IPS-11a (cell line): Measurements from ENCODE around the gene CCDC66.
"Not testable (repeated sequence)": the region's sequence is repeated elsewhere in the genome, so short reads cannot be mapped to it uniquely, and the experiment has no call there.

Source experiments
- H3K4me3 ChIP-seq: one replicate; pipeline ENCODE4 v1.5.1; 2013; ENCODE audit warnings: low read depth, low read length, control low read depth

Gene CCDC66

DNA sequence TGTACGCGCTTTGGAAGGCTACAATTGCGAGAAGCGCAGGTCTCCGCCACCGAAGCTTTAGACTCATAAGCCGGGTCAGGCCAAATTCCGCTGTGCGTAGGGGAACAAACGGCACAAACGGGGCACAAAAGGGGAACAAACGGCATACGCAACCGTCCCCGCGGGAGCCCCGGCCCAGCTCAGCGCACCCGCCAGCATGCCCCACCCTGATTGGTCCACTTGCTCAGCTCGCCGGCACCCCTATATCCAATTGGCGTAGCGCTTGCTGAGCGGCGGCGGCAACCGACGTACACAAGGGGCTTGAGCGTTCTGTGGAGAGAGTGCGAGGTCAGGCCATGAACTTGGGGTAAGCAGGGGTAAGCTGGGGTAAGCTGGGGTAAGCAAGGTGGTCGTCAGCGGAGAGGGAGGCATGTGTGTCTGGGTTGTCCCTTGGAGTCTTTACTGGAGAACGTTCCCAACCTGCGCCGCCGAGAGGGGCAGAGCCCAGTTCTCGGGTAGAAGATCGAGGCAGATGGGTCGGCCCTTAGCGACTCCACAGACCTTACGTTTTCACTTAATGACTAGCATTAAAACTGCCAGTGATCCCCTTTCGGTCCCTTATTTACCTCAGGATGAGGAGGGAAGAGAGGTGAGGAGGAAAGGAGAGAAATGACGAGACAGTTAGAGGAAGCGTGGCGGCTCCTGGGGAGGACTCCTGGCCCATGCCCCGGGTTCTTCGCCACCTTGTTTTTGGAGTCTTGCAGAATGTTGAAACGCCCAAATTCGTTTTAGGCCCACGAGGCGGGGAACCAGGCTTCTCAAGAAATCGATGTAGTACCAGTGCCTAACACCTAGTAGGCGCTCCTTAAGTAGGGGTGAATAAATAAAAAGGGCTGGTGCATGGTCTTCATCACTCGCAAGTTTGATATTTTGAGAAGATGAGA lies at the start of gene CCDC66:
TSS of gene CCDC66 (plus strand) at position 268 of the 923 bp plus-strand sequence. CDS start at position 336, 68 bp downstream.
- peak within 1 kb of the TSS; percentile 90 for H3K4me3 ChIP-seq

- H3K4me3 ChIP-seq, result no peak overlapping the region
These were observed 37.3 kb upstream of the CCDC66 start for GRCh38 chr3:56519641-56520040.

GRCh38 chr3:56522374-56522773 lies 34.6 kb upstream of the CCDC66 start:
- no peak overlapping the region for H3K4me3 ChIP-seq

DNA sequence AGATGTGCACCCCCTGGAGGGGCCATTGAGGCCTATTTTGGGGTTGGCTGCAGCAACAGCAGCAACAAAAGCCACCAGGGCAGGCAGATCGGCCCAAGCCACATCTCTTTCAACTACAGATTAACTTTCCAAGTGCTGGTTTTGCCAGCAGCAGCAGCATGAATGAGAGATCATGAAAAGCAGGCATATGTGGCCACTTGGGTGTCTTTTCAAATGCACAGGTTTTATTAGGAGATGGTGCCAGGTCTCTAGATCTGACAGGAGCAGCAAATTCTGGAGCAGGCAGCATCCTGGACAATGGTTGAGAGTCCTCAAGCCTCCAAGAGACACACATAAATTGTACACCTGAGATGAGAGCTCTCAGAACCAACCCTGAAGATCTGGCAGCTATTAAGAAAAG lies 31.7 kb upstream of the CCDC66 start:
- H3K4me3 ChIP-seq, result no peak overlapping the region

DNA sequence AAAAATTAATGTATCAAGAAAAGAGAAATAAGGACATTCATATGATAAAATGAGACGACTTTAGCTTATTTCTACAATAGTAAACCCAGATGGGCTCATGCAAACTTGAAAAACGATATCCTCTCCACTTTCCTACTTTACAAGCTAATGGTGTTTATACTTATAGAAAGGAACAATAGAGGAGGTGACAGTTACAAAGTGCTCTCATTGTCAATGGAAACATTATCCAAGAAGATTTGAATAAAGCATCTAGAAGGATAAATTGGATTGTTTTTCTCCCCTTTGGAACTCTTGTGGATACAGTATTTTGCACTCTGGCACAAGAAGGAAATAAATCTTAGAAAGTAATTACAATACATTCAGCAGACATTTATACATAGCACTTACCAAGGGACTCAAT lies 20.2 kb upstream of the CCDC66 start:
- no peak overlapping the region for H3K4me3 ChIP-seq

DNA sequence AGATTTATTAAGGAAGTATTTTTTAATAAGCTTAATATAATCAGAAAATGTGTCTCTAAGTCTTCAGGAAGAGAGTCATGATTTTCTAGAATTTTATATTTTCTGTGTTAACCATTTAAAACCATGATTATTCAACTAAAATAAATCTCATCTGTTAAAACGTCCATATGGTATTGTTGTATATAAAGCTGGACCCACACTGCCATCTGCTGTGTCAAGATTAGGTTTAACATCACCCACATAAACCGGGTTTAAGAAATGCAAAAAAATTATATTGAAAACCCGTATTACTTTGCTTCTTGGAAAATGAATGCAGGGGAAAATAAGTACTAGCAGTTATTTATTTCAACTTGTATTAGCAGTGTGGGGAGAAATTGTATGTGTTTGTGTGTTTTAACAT lies 9.5 kb upstream of the CCDC66 start:
- no peak overlapping the region for H3K4me3 ChIP-seq

GRCh38 chr3:56557831-56558170 lies 826 bp downstream of the CCDC66 start:
- H3K4me3 ChIP-seq, result peak overlapping the region; percentile 90

DNA sequence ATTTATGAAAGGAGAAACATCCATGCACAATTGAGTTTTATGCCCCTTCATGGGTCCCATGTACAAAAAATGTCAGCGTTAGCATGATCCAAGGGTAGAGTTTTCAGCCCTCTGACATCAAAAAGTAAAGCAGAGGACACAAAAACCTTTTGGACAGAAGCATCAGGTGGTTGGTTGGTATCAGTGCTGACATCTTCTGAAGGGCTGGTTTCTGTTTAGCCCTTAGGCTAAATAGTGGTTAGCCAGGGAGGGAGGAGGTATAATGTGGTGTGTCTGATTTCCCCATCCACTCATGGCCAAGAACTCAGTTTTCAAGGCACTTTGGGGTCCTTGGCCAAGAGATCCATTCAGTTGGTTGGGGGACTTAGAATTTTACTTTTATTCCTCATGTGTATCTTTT lies 16.5 kb downstream of the CCDC66 start:
- no peak overlapping the region for H3K4me3 ChIP-seq

DNA sequence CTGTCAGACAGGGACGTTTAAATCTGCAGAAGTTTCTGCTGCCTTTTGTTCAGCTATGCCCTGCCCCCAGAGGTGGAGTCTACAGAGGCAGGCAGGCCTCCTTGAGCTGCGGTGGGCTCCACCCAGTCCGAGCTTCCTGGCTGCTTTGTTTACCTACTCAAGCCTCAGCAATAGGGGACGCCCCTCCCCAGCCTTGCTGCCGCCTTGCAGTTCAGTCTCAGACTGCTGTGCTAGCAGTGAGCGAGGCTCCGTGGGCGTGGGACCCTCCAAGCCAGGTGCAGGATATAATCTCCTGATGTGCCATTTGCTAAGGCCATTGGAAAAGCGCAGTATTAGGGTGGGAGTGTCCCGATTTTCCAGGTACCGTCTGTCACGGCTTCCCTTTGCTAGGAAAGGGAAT lies 25.0 kb downstream of the CCDC66 start:
- not testable (repeated sequence) for H3K4me3 ChIP-seq

GRCh38 chr3:56584275-56584674 lies 27.3 kb downstream of the CCDC66 start:
- not testable (repeated sequence) for H3K4me3 ChIP-seq

DNA sequence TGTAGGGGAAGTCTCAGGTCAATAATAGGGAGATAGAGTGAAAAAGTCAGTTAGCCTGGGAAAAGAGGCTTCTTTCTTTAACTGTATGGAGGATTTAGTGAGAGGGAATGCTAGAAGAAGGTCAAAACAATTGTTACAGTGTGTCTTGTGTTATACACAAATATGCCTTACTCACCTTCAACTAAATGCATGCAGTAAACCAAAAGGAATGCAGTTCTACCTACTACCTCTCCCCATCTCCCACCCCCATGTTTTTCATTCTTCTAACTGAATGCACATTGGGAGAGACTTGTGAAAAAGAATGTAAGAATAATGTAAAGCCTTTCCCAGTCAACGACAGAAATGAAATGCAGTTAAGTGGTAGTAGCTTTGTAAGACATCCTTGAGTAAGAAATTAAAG lies 33.8 kb downstream of the CCDC66 start:
- H3K4me3 ChIP-seq, result no peak overlapping the region

DNA sequence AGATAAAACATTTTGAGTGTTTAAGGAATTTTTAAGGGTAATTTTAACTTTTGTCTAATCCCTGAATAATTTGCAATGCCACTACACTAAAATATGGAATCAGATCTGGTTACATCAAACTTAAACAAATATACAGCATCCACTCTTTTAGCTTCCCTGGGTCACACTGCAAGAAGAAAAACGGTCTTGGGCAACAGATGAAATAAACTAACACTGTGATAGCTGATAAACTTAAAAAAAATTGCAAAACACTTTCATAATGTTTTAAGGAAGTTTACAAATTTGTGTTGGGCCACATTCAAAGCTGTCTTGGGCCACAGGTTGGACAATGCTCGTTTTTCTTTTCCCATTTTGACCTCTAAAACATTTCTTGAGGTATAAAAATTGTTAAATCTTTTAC lies 34.3 kb downstream of the CCDC66 start:
- H3K4me3 ChIP-seq, result no peak overlapping the region

DNA sequence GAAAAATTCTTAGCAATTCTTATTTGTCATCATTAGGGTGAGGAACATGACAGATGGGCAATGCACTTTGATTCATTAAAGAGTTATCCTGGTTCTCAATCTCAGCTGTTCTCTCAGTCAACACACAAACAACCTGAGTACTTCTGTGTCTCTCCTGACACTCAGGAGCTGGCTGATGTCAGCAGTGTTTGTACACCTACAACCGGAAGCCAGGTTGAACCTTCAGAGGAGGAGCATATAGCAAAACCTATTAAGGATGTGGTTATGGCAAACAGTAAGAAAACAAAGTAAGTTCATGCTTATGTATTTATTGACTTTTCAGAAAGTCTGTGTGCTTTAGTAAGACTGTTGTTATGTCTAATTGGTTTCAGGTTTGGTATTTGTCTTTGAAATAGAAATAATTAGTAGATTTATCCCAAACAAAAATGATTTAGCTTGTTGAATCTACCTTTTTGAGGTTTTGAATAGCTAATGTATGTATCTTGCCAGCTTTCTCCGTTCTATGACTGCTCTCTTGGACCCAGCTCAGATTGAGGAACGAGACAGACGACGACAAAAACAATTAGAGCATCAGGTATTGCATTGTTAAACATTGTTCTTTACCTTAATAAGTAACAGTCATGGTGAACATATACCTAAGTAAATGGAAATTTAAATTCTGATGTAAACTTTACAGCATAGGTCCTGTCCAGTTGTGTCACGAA lies 36.6 kb downstream of the CCDC66 start:
- no peak overlapping the region for H3K4me3 ChIP-seq

- H3K4me3 ChIP-seq, result no peak overlapping the region
These were observed 39.2 kb downstream of the CCDC66 start for GRCh38 chr3:56595975-56596840.

DNA sequence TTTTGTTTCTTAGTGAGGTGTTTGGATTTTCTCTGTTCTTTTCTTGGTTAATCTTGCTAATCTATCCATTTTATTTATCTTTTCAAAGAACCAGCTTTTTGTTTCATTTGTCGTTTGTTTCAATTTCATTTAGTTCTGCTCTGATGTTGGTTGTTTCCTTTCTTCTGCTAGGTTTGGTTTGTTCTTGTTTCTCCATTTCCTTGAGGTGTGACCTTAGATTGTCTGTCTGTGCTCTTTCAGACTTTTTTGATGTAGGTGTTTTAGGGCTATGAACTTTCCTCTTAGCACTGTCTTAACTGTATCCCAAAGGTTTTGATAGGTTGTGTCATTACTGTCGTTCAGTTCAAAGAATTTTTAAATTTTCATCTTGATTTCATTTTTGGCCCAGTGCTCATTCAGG lies 51.5 kb downstream of the CCDC66 start:
- not testable (repeated sequence) for H3K4me3 ChIP-seq

DNA sequence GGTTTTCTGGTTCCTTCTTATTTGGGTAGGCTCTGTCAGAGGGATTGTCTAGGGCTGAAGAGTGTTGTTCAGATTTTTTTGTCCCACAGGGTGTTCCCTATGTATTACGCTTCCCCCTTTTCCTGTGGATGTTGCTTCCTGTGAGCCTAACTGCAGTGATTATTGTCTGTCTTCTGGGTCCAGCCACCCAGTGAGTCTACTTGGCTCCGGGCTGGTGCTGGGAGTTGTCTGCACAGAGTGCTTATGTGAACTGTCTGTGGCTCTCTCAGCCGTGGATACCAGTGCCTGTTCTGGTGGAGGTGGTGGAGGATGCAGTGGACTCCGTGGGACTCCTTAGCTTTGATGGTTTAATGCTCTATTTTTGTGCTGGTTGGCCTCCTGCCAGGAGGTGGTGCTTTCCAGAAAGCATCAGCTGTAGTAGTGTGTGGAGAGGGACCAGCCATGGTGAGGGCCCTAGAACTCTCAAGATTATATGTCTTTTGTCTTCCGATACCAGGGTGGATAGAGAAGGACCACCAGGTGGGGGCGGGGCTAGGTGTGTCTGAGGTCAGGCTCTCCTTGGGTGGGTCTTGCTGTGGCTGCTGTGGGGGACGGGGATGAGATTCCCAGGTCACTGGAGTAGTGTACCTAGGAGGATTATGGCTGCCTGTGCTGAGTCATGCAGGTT lies 53.8 kb downstream of the CCDC66 start:
- H3K4me3 ChIP-seq, result no peak overlapping the region

GRCh38 chr3:56611364-56611763 lies 54.4 kb downstream of the CCDC66 start:
- H3K4me3 ChIP-seq, result no peak overlapping the region

DNA sequence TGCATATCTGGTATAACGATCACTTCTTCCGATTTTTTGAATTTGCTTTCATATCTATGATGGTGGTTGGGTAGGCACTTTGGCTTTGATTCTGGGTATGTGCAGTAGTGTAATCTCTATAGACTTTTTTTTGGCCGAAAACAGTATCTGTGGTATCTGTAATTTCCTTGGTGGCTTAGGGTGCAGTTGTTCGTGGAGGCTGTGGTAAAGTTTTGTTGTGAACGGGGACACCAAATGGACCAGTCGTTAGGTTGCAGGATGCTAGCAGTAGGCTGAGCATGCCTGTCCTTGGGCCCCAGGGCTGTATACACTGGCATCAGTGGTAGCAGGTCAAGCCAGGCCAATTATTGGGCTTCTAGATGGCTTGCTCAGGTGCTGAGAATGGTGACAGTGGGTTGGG lies 55.2 kb downstream of the CCDC66 start:
- H3K4me3 ChIP-seq, result no peak overlapping the region

DNA sequence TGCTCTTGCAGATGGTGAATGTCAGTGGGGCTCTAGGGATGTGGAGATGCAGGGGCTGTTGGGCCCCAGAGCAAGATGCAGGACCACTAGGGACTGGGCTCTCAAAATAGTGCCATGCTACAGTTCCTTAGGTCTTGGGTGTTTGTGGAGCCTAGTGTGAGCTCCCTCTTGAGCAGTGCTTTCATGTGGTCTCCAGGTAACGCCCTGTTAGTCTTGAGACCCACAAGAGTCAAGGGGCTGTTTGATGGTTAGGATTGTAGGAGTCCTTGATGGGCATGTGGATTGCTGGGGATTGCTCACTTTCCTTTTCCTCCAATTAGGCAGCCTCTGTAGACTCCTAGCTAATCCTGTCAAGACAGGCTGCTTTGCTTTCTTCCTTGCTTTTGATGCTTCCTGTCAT lies 56.0 kb downstream of the CCDC66 start:
- H3K4me3 ChIP-seq, result no peak overlapping the region

DNA sequence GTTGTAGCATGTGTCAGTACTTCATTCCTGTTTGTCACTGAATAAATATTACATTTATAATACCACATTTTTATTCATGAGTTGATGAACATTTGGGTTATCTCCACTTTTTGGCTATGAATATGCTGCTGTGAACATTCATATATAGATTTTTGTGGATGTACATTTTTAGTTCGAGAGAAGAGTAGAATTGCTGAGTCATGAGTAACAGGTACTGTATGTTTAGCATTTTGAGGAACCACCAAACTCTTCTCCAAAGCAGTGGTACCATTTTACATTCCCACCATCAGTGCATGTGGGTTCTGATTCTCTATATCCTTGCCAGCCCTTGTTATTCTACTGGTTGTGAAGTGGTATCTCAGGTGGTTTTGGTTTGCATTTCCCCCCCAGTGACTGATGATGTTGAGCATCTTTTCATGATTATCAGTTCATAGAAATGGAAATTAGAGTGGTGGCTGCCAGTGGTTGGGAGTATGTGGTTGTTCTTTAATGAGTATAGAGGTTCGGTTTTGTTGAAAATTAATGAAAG lies 59.6 kb downstream of the CCDC66 start:
- H3K4me3 ChIP-seq, result no peak overlapping the region

GRCh38 chr3:56620371-56620770 lies 63.4 kb downstream of the CCDC66 start:
- no peak overlapping the region for H3K4me3 ChIP-seq
